Fibroblast of lung (primary cell): ENCODE results near the gene ATP2A2. TPM values are rescaled to one million over a fixed set of nuclear protein-coding genes. Genes with fewer than 3 reads are reported as not detected.

Source experiments
- DNase-seq, 2 donors: peaks; one replicate each; pipeline versions ENCODE4 v3.0.0 to v3.0.0-alpha.2; 2010; ENCODE audit warnings: low read depth in 2 of 2
- H2AFZ ChIP-seq: 2 replicates; pipeline ENCODE4 v1.5.1; 2012; ENCODE audit warnings: low read length, control low read depth, inconsistent platforms
- H3K27ac ChIP-seq: 2 replicates; pipeline ENCODE4 v1.5.1; 2011; ENCODE audit warnings: low read length, control low read depth; ENCODE audit not compliant: insufficient read depth
- H3K27me3 ChIP-seq: 2 replicates; pipeline ENCODE4 v1.5.1; 2011; ENCODE audit warnings: mild to moderate bottlenecking, low read length; ENCODE audit not compliant: control insufficient read depth, insufficient read depth
- H3K36me3 ChIP-seq: 2 replicates; pipeline ENCODE4 v1.5.1; 2011; ENCODE audit warnings: low read length; ENCODE audit not compliant: control insufficient read depth, insufficient read depth
- H3K4me1 ChIP-seq: 2 replicates; pipeline ENCODE4 v1.5.1; 2011; ENCODE audit warnings: low read length; ENCODE audit not compliant: control insufficient read depth, insufficient read depth; ENCODE audit errors: extremely low read depth
- H3K4me2 ChIP-seq: 2 replicates; pipeline ENCODE4 v1.5.1; 2011; ENCODE audit warnings: low read length, control low read depth; ENCODE audit not compliant: insufficient read depth; ENCODE audit errors: extremely low read depth
- H3K4me3 ChIP-seq, 4 experiments: fragments of 200-600 bp in 1 of 4; sonication (generic) in 1 of 4; replicated peaks in 1 of 4; 2 replicates each; pipeline ENCODE4 v1.5.1; 2011 to 2016; ENCODE audit warnings: low read length in 4 of 4, low read depth in 3 of 4, mild to moderate bottlenecking in 3 of 4, control low read depth in 2 of 4, inconsistent platforms in 1 of 4, mixed read lengths in 1 of 4; ENCODE audit not compliant: insufficient read depth in 1 of 4; ENCODE audit errors: control extremely low read depth in 1 of 4
- H3K79me2 ChIP-seq: 2 replicates; pipeline ENCODE4 v1.5.1; 2012; ENCODE audit warnings: mild to moderate bottlenecking, low read length, inconsistent platforms; ENCODE audit not compliant: control insufficient read depth, insufficient read depth
- H3K9ac ChIP-seq: 2 replicates; pipeline ENCODE4 v1.5.1; 2011; ENCODE audit warnings: mild to moderate bottlenecking, low read length, control low read depth; ENCODE audit not compliant: insufficient read depth
- H3K9me3 ChIP-seq: 2 replicates; pipeline ENCODE4 v1.5.1; 2012; ENCODE audit warnings: low read depth, low read length; ENCODE audit not compliant: control insufficient read depth, insufficient read depth
- H4K20me1 ChIP-seq: 2 replicates; pipeline ENCODE4 v1.5.1; 2011; ENCODE audit warnings: low read length; ENCODE audit not compliant: control insufficient read depth, insufficient read depth; ENCODE audit errors: extremely low read depth
- CTCF ChIP-seq, 2 donors: IDR thresholded peaks in 1 of 2; conservative IDR thresholded peaks in 1 of 2; 1 replicate in 1 of 2; 2 replicates in 1 of 2; pipeline ENCODE4 v1.5.1; 2011 to 2012; ENCODE audit warnings: low read length in 2 of 2, control low read depth in 1 of 2, inconsistent platforms in 1 of 2, low read depth in 1 of 2, mild to moderate bottlenecking in 1 of 2
- EZH2 ChIP-seq: IDR thresholded peaks from 2 replicates; pipeline ENCODE4 v1.5.1; 2012; ENCODE audit warnings: low read length, control low read depth, mild to moderate bottlenecking; ENCODE audit errors: missing control alignments
- polyA plus RNA-seq, 2 donors: library from polyadenylated mRNA; depleted of rRNA in 1 of 2; stranded (reverse) in 1 of 2; unstranded in 1 of 2; fragments of >200 nt; gene quantifications; 2 replicates each; pipeline ENCODE4 v1.2.1, GENCODE V29; 2011 to 2012; ENCODE audit warnings: missing spikeins in 1 of 2
- total RNA-seq: library from RNA; depleted of rRNA; stranded (reverse); fragments of >200 nt; gene quantifications from 2 replicates; pipeline ENCODE4 v1.2.1, GENCODE V29; 2014

ATP2A2 gene
- total and polyA plus RNA-seq, 2 donors (not counting 1 experiment from before 2014, with no cell fraction given): 151 to 216 TPM

GRCh38 chr12:110320550-110320949 is 39.5 kb downstream of the ATP2A2 start:
- Histone ChIP-seq H3K79me2 (peaks cover 89% of the 10 kb centered on the region), H4K20me1 (no peaks in the 10 kb centered on the region), H2AFZ (no peak overlapping the region), H3K9ac (no peak overlapping the region), H3K27ac (no peak overlapping the region), H3K4me2 (no peak overlapping the region), H3K4me1 (peaks cover 15% of the 10 kb centered on the region), H3K9me3 (no peaks in the 10 kb centered on the region), H3K4me3 (no peak overlapping the region), H3K27me3 (no peaks in the 10 kb centered on the region), H3K36me3 (peaks cover 5% of the 10 kb centered on the region)
- no peak for DNase-seq
- no peak for TF ChIP-seq EZH2

GRCh38 chr12:110329710-110330109 is 48.7 kb downstream of the ATP2A2 start:
- Histone ChIP-seq H3K9me3 (no peaks in the 10 kb centered on the region), H3K4me3 (no peak overlapping the region), H3K9ac (no peak overlapping the region), H3K4me2 (no peak overlapping the region), H3K27ac (no peak overlapping the region), H4K20me1 (peaks cover 3% of the 10 kb centered on the region), H3K27me3 (no peaks in the 10 kb centered on the region), H3K36me3 (peaks cover 15% of the 10 kb centered on the region), H2AFZ (no peak overlapping the region), H3K79me2 (peaks cover 59% of the 10 kb centered on the region), H3K4me1 (no peaks in the 10 kb centered on the region)
- no peak for DNase-seq
- TF ChIP-seq EZH2 (no peak), CTCF (conservative IDR thresholded peaks at IDR 0.05 in 1 of 2, IDR thresholded peaks at IDR 0.05 in 1 of 2; ENCODE audit: low read depth in 1 of 2, low read length in 2 of 2) (no peak)

- no peaks in the 10 kb centered on the region for H3K9me3 ChIP-seq
- no peaks in the 10 kb centered on the region for H3K4me1 ChIP-seq
- no peak overlapping the region for H2AFZ ChIP-seq
- no peak for TF ChIP-seq EZH2
- TF ChIP-seq CTCF (conservative IDR thresholded peaks at IDR 0.05 in 1 of 2, IDR thresholded peaks at IDR 0.05 in 1 of 2; ENCODE audit: low read depth in 1 of 2, low read length in 2 of 2): no peak
- H3K4me3 ChIP-seq: no peak overlapping the region
- H3K27ac ChIP-seq: no peak overlapping the region
- no peak overlapping the region for H3K4me2 ChIP-seq
- peaks cover 18% of the 10 kb centered on the region for H3K36me3 ChIP-seq
- H3K79me2 ChIP-seq: peaks cover 56% of the 10 kb centered on the region
- no peaks in the 10 kb centered on the region for H3K27me3 ChIP-seq
- H3K9ac ChIP-seq: no peak overlapping the region
- peaks cover 3% of the 10 kb centered on the region for H4K20me1 ChIP-seq
- no peak for DNase-seq
Measured at GRCh38 chr12:110330124-110330523, 49.1 kb downstream of the ATP2A2 start.
